ENCODE measurements around the gene TAGLN.

DNA sequence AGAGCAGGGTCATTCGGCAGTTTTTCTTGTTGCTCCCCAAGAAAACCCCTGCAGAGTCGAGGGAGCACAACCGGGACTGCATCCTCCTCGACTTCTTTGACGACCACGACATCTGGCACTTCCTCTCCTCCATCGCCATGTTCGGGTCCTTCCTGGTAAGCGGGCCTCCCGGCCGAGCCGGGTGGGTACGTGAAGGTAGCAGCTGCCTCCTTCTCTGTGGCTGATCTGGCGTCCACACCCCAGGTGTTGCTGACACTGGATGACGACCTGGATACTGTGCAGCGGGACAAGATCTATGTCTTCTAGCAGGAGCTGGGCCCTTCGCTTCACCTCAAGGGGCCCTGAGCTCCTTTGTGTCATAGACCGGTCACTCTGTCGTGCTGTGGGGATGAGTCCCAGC, 3.4 kb upstream of the TAGLN start:
- TF ChIP-seq, protein P1, sequence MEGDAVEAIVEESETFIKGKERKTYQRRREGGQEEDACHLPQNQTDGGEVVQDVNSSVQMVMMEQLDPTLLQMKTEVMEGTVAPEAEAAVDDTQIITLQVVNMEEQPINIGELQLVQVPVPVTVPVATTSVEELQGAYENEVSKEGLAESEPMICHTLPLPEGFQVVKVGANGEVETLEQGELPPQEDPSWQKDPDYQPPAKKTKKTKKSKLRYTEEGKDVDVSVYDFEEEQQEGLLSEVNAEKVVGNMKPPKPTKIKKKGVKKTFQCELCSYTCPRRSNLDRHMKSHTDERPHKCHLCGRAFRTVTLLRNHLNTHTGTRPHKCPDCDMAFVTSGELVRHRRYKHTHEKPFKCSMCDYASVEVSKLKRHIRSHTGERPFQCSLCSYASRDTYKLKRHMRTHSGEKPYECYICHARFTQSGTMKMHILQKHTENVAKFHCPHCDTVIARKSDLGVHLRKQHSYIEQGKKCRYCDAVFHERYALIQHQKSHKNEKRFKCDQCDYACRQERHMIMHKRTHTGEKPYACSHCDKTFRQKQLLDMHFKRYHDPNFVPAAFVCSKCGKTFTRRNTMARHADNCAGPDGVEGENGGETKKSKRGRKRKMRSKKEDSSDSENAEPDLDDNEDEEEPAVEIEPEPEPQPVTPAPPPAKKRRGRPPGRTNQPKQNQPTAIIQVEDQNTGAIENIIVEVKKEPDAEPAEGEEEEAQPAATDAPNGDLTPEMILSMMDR (conservative IDR thresholded peaks at IDR 0.05), result no peak
- TF ChIP-seq EZH2 (IDR thresholded peaks at IDR 0.05; ENCODE audit: low read depth), result no peak
